Spleen (tissue), 7 donors: ENCODE measurements around the gene ZSCAN5A.
"Not testable (repeated sequence)": the region's sequence is repeated elsewhere in the genome, so short reads cannot be mapped to it uniquely, and the experiment has no call there.

Experiments used
- CTCF ChIP-seq, 11 experiments: fragments of 200-600 bp in 7 of 11; fragments of 450-650 bp in 4 of 11; sonication (generic) in 4 of 11; IDR thresholded peaks in 8 of 11; conservative IDR thresholded peaks in 3 of 11; 1 replicate in 7 of 11; 2 replicates in 4 of 11; pipeline versions ENCODE4 v1.4.0 to v1.8.0; 2016 to 2021; ENCODE audit warnings: antibody characterized with exemption in 11 of 11, inconsistent platforms in 4 of 11, mild to moderate bottlenecking in 1 of 11
- POLR2A ChIP-seq, 3 donors: fragments of 450-650 bp; IDR thresholded peaks; one replicate each; pipeline ENCODE4 v1.5.1; 2017; ENCODE audit warnings: antibody characterized with exemption in 3 of 3, mild to moderate bottlenecking in 1 of 3
- POLR2AphosphoS5 ChIP-seq, 3 donors: sonication (generic); formaldehyde crosslinking; IDR thresholded peaks; one replicate each; pipeline ENCODE4 v1.5.1; 2017; ENCODE audit warnings: antibody characterized with exemption in 3 of 3
- donor health status: DM: no; HTN: no; CAD: no; lungs with moderate emphysema.
- donor health status: DM: no; HTN: no; CAD: no.
- donor health status: DM: no; HTN: no; CAD: no.

GRCh38 chr19:56245764-56246163 lies 68.9 kb downstream of the ZSCAN5A start:
- TF ChIP-seq POLR2AphosphoS5 (IDR thresholded peaks at IDR 0.05); CTCF (IDR thresholded peaks at IDR 0.05 in 8 of 11, conservative IDR thresholded peaks at IDR 0.05 in 3 of 11); POLR2A (IDR thresholded peaks at IDR 0.05): not testable (repeated sequence)
